ENCODE measurements around the gene PLPPR4. TPM values are rescaled to one million over a fixed set of nuclear protein-coding genes. Genes with fewer than 3 reads are reported as not detected.

PLPPR4 gene
- total and polyA plus RNA-seq, 10 of the 15 experiments (the other 5 are each of a cell fraction or from before 2014, with no cell fraction given) = not detected

DNA sequence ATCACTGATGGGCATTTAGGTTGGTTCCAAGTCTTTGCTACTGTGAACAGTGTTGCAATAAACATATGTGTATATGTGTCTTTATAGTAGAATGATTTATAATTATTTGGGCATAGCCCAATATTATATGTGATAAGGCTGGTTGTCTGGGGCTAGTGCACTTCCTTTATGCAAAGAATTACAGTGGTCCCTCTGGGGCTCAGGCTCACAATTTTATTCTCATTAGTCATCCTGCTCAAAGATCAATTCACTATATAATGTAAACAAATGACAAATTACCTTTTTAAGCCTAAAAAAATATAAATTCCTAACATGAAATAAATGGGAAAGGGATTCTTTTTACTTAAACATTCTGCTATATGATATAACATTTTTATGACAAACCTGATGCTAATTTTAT lies 5.0 kb downstream of the PLPPR4 start:
- Histone ChIP-seq H3K9me3 (replicated peaks; ENCODE audit: control insufficient read depth, insufficient read depth, low read length) (no peaks in the 10 kb centered on the region), H3K4me2 (ENCODE audit: control insufficient read depth, insufficient read depth) (no peak overlapping the region), H3K4me3 (no peak overlapping the region), H3K27me3 (replicated peaks in 1 of 2; ENCODE audit: control insufficient read depth in 2 of 2, insufficient read depth in 2 of 2, low read length in 1 of 2) (peaks cover 0 to 3% of the 10 kb centered on the region in 2 experiments; a peak in 1 of 4 replicates), H3K9ac (ENCODE audit: control insufficient read depth, insufficient read depth, low read length) (no peak overlapping the region), H4K20me1 (ENCODE audit: control insufficient read depth, insufficient read depth) (no peaks in the 10 kb centered on the region), H3K27ac (ENCODE audit: control insufficient read depth, insufficient read depth) (no peak overlapping the region), H3K36me3 (ENCODE audit: control insufficient read depth in 2 of 2, insufficient read depth in 2 of 2, low read length in 1 of 2) (no peaks in the 10 kb centered on the region), H3K79me2 (ENCODE audit: control insufficient read depth, insufficient read depth, low read length) (no peaks in the 10 kb centered on the region), H2AFZ (ENCODE audit: control insufficient read depth, low read depth, low read length) (no peak overlapping the region), H3K4me1 (ENCODE audit: control insufficient read depth, insufficient read depth, low read length) (no peaks in the 10 kb centered on the region)
- DNase-seq (ENCODE audit: low read depth, low spot score) = no peak
- RAD21 ChIA-PET (ENCODE audit: unreplicated experiment) = no interaction called here
- intact Hi-C loops (cut with micrococcal nuclease; ENCODE audit: unreplicated experiment) (no loop called here), in situ Hi-C loops (cut with MboI) (no loop called here)
- POLR2A ChIA-PET = no interaction called here
- SMC1A ChIA-PET (ENCODE audit: uncharacterized antibody, unreplicated experiment) = no interaction called here
- TF ChIP-seq, protein P1, sequence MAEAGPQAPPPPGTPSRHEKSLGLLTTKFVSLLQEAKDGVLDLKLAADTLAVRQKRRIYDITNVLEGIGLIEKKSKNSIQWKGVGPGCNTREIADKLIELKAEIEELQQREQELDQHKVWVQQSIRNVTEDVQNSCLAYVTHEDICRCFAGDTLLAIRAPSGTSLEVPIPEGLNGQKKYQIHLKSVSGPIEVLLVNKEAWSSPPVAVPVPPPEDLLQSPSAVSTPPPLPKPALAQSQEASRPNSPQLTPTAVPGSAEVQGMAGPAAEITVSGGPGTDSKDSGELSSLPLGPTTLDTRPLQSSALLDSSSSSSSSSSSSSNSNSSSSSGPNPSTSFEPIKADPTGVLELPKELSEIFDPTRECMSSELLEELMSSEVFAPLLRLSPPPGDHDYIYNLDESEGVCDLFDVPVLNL (IDR thresholded peaks at IDR 0.05; ENCODE audit: low read depth, low read length) = no peak
- TF ChIP-seq NFYA (IDR thresholded peaks at IDR 0.05; ENCODE audit: borderline replicate concordance, low read depth, low read length) (no peak), ZNF217 (IDR thresholded peaks at IDR 0.05) (no peak)
- no peak for FAIRE-seq
- CTCF ChIA-PET = no interaction called here
- BruUV-seq (replicated peaks) = no TSS peak
- no peak for ATAC-seq

DNA sequence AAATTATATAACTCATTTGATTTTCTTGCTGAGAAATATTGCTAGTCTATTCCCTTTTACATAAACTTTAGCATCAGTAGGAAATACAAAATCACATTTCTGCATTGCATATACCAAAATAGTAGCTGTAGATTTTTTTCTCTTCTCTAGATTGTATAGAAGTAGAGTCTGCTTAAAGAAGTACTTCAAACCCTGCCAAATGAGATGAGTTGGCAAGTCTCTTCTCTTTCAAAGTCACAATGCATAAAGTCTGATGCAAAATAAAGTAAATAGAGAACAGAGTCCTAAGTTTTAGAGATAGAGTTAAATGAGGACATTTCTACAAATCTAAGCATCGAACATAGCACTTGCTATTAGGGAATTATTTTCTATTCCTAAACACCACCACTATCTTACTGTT lies 6.4 kb downstream of the PLPPR4 start:
- no peaks in the 10 kb centered on the region for H3K36me3 ChIP-seq (ENCODE audit: control insufficient read depth in 2 of 2, insufficient read depth in 2 of 2, low read length in 1 of 2)
- no peak overlapping the region for H3K4me2 ChIP-seq (ENCODE audit: control insufficient read depth, insufficient read depth)
- H3K79me2 ChIP-seq (ENCODE audit: control insufficient read depth, insufficient read depth, low read length) = no peaks in the 10 kb centered on the region
- 0% methylated on average over 1 of the region's 1 CpG for WGBS (ENCODE audit: insufficient coverage, insufficient replicate concordance, low lambda C conversion rate, missing lambda C conversion rate)
- H3K27me3 ChIP-seq (replicated peaks in 1 of 2; ENCODE audit: control insufficient read depth in 2 of 2, insufficient read depth in 2 of 2, low read length in 1 of 2) = no peaks in the 10 kb centered on the region
- no peaks in the 10 kb centered on the region for H3K9me3 ChIP-seq (replicated peaks; ENCODE audit: control insufficient read depth, insufficient read depth, low read length)
- no peak overlapping the region for H3K9ac ChIP-seq (ENCODE audit: control insufficient read depth, insufficient read depth, low read length)
- H2AFZ ChIP-seq (ENCODE audit: control insufficient read depth, low read depth, low read length) = no peak overlapping the region
- RAD21 ChIA-PET (ENCODE audit: unreplicated experiment) = no interaction called here
- ATAC-seq (no peak), FAIRE-seq (no peak), DNase-seq (ENCODE audit: low read depth, low spot score) (no peak)
- CTCF ChIA-PET = no interaction called here
- H3K4me1 ChIP-seq (ENCODE audit: control insufficient read depth, insufficient read depth, low read length) = no peaks in the 10 kb centered on the region
- SMC1A ChIA-PET (ENCODE audit: uncharacterized antibody, unreplicated experiment) = no interaction called here
- TF ChIP-seq CREB1 (IDR thresholded peaks at IDR 0.05; ENCODE audit: low read depth) (no peak), SIN3A (IDR thresholded peaks at IDR 0.05; ENCODE audit: low read depth, low read length) (no peak), CHD1 (IDR thresholded peaks at IDR 0.05; ENCODE audit: low read depth, low read length) (no peak), ATF7 (IDR thresholded peaks at IDR 0.05; ENCODE audit: low read depth) (no peak), SMC3 (IDR thresholded peaks at IDR 0.05; ENCODE audit: borderline replicate concordance, low read length) (no peak), ATF2 (IDR thresholded peaks at IDR 0.05; ENCODE audit: low read length) (no peak), BCL3 (IDR thresholded peaks at IDR 0.05; ENCODE audit: borderline replicate concordance, insufficient read depth, low read depth, low read length, poor library complexity, severe bottlenecking) (no peak)
- no TSS peak for BruUV-seq (replicated peaks)
- in situ Hi-C loops (cut with MboI) (no loop called here), intact Hi-C loops (cut with micrococcal nuclease; ENCODE audit: unreplicated experiment) (loop anchor here (5.0 kb wide), 1 partner anchor 52 kb away; no protein-coding TSS in a partner anchor)
- H3K4me3 ChIP-seq = no peak overlapping the region
- H4K20me1 ChIP-seq (ENCODE audit: control insufficient read depth, insufficient read depth) = no peaks in the 10 kb centered on the region
- POLR2A ChIA-PET = no interaction called here
- H3K27ac ChIP-seq (ENCODE audit: control insufficient read depth, insufficient read depth) = no peak overlapping the region

Measured in GM12878 (cell line).